HUDEP-2 (cell line): ENCODE measurements around the gene MGRN1.

ENCODE experiments used
- DNase-seq, 76 experiments: peaks; one replicate each; lab custom pipeline; 2025; ENCODE audit not compliant: unreplicated experiment in 76 of 76; lab: John Stamatoyannopoulos, UW

Gene MGRN1

GRCh38 chr16:4684058-4684715 is 59.6 kb downstream of the MGRN1 start:
- DNase-seq = no peak

- DNase-seq = no peak
Observed at GRCh38 chr16:4684763-4685162, 60.1 kb downstream of the MGRN1 start.

GRCh38 chr16:4685292-4685691 is 60.7 kb downstream of the MGRN1 start:
- no peak for DNase-seq

GRCh38 chr16:4685776-4686496 is 61.3 kb downstream of the MGRN1 start:
- DNase-seq = no peak

- no peak for DNase-seq
Observed at GRCh38 chr16:4686497-4687210, 62.0 kb downstream of the MGRN1 start.

GRCh38 chr16:4687416-4687815 is 62.8 kb downstream of the MGRN1 start:
- DNase-seq = no peak

- DNase-seq = no peak
Observed at GRCh38 chr16:4687946-4688673, 63.5 kb downstream of the MGRN1 start.

- DNase-seq = no peak
Observed at GRCh38 chr16:4688674-4689045, 64.0 kb downstream of the MGRN1 start.

GRCh38 chr16:4689091-4689671 is 64.6 kb downstream of the MGRN1 start:
- no peak for DNase-seq

- DNase-seq = no peak
Observed at GRCh38 chr16:4689864-4690704, 65.5 kb downstream of the MGRN1 start.

GRCh38 chr16:4690946-4691665 is 66.5 kb downstream of the MGRN1 start:
- no peak for DNase-seq

- DNase-seq = no peak
Observed at GRCh38 chr16:4691666-4692412, 67.2 kb downstream of the MGRN1 start.

GRCh38 chr16:4692460-4693295 is 68.1 kb downstream of the MGRN1 start:
- DNase-seq = peak in 1 of 76 experiments; percentile 43

- peak in 75 of 76 experiments; percentile 36 to 97 (median 93) for DNase-seq
Observed at GRCh38 chr16:4693296-4693955, 68.8 kb downstream of the MGRN1 start, which contains the start of gene NUDT16L1. TSS of gene NUDT16L1 (plus strand) at chr16:4693562. CDS start at chr16:4693727, 165 bp downstream.

- peak in 10 of 76 experiments; percentile 8 to 44 (median 16) for DNase-seq
Observed at GRCh38 chr16:4693956-4694641, 69.5 kb downstream of the MGRN1 start.
